Ovary (tissue), 9 donors: ENCODE results near the gene MRPS5. TPM values are rescaled to one million over a fixed set of nuclear protein-coding genes. Genes with fewer than 3 reads are reported as not detected.

Source experiments
- DNase-seq, 5 donors: peaks; one replicate each; pipeline ENCODE4 v3.0.0-alpha.2; 2019 to 2020
- H3K27ac ChIP-seq, 2 donors: fragments of 200-600 bp; one replicate each; pipeline versions ENCODE4 v1.5.1 to v1.8.0; 2019 to 2022
- H3K27me3 ChIP-seq: fragments of 200-600 bp; one replicate; pipeline ENCODE4 v1.8.0; 2022
- H3K36me3 ChIP-seq: fragments of 200-600 bp; sonication (generic); one replicate; pipeline ENCODE4 v1.5.1; 2019
- H3K4me1 ChIP-seq: one replicate; pipeline ENCODE4 v1.8.1; 2013; ENCODE audit warnings: mild to moderate bottlenecking, moderate library complexity; ENCODE audit not compliant: insufficient read depth
- H3K4me3 ChIP-seq: fragments of 200-600 bp; sonication (generic); one replicate; pipeline ENCODE4 v1.5.1; 2017
- H3K9me3 ChIP-seq, 2 donors: fragments of 200-600 bp in 1 of 2; sonication (generic) in 1 of 2; one replicate each; pipeline versions ENCODE4 v1.5.1 to v1.8.1; 2013 to 2019; ENCODE audit warnings: mild to moderate bottlenecking in 1 of 2, moderate library complexity in 1 of 2
- CTCF ChIP-seq, 3 donors: fragments of 450-650 bp in 2 of 3; fragments of 200-600 bp in 1 of 3; IDR thresholded peaks; one replicate each; pipeline versions ENCODE4 v1.5.1 to v1.8.0; 2016 to 2022; ENCODE audit warnings: antibody characterized with exemption in 3 of 3, mild to moderate bottlenecking in 1 of 3
- EP300 ChIP-seq: sonication (generic); formaldehyde crosslinking; IDR thresholded peaks from one replicate; pipeline ENCODE4 v1.6.1; 2017; ENCODE audit warnings: antibody characterized with exemption
- POLR2A ChIP-seq: fragments of 450-650 bp; IDR thresholded peaks from one replicate; pipeline ENCODE4 v1.6.1; 2017; ENCODE audit warnings: antibody characterized with exemption, mild to moderate bottlenecking, moderate library complexity
- WGBS, 3 donors: extraction: QIAGEN DNeasy Blood & Tissue Kit in 1 of 3; methylation state at CpG; one replicate each; pipeline versions ENCODE4 v1.1.5 to v1.1.7; 2013 to 2017; 5-methylcytosine and 5-hydroxymethylcytosine counted together
- intact Hi-C, 4 donors: fragments of 100-400 bp; cut with DNase I; formaldehyde crosslinking; loops; one replicate each; pipeline versions ENCODE4 v1.11.0 to v1.15.1; 2022 to 2023
- polyA plus RNA-seq, 2 donors: library from polyadenylated mRNA; stranded (reverse); fragments of 200-250 nt in 1 of 2; fragments of 350-450 nt in 1 of 2; fragmentation: Illumina TruSeq in 1 of 2; extraction: RNeasy Lipid Tissue Mini Kit (QIAGEN cat#74804) in 1 of 2; gene quantifications; one replicate each; pipeline ENCODE4 v1.2.3, GENCODE V29; 2013 to 2014
- total RNA-seq, 7 donors: library from RNA; depleted of rRNA in 2 of 7; stranded (reverse); fragments of >200 nt in 2 of 7; fragmentation: NEBNext Ultra II Directional in 3 of 7; extraction: Animal tissue kit (Norgen Biotek cat#: 25700) in 3 of 7; gene quantifications; one replicate each; pipeline versions ENCODE4 v1.1.0 to v1.2.4, GENCODE V29; 2016 to 2023
- donor health status: DM: no; HTN: no; CAD: no; lungs with moderate emphysema.
- donor health status: DM: no; HTN: no; CAD: no.
- donor health status: Bipolar disorder and iron deficiency.
- donor health status: DM: yes; HTN: yes; CAD: no.
- donor health status: DM: no; HTN: no; CAD: no.
- donor health status: DM: yes; HTN: yes; CAD: no.

Gene MRPS5
- total and polyA plus RNA-seq, 9 donors, result 32.4 to 62.9 (median 39.7) TPM

- 88 to 93% (median 92%) methylated on average over 1 of the region's 1 CpG for WGBS, 3 donors
- Histone ChIP-seq H3K27me3 (no peaks in the 10 kb centered on the region), H3K9me3 (no peaks in the 10 kb centered on the region), H3K4me3 (no peak overlapping the region), H3K36me3 (no peaks in the 10 kb centered on the region), H3K27ac (no peak overlapping the region), H3K4me1 (no peaks in the 10 kb centered on the region)
- intact Hi-C loops, result no loop called here
- no peak for DNase-seq
- TF ChIP-seq CTCF (IDR thresholded peaks at IDR 0.05) (no peak), EP300 (no peak), POLR2A (no peak)
Observed at GRCh38 chr2:95061119-95061512, 60.5 kb downstream of the MRPS5 start.

GRCh38 chr2:95060446-95061118 lies 61.0 kb downstream of the MRPS5 start:
- Histone ChIP-seq H3K36me3 (no peaks in the 10 kb centered on the region), H3K4me1 (no peaks in the 10 kb centered on the region), H3K9me3 (no peaks in the 10 kb centered on the region), H3K27me3 (no peaks in the 10 kb centered on the region), H3K4me3 (no peak overlapping the region), H3K27ac (no peak overlapping the region)
- intact Hi-C loops, result no loop called here
- 73 to 79% (median 75%) methylated on average over 17 of the region's 17 CpGs for WGBS, 3 donors
- no peak for TF ChIP-seq EP300
- TF ChIP-seq CTCF (IDR thresholded peaks at IDR 0.05), result no peak
- TF ChIP-seq POLR2A, result no peak
- DNase-seq, result no peak

GRCh38 chr2:95059656-95060370 lies 61.8 kb downstream of the MRPS5 start:
- Histone ChIP-seq H3K9me3 (no peaks in the 10 kb centered on the region), H3K36me3 (no peaks in the 10 kb centered on the region), H3K4me1 (no peaks in the 10 kb centered on the region), H3K4me3 (no peak overlapping the region), H3K27ac (no peak overlapping the region), H3K27me3 (no peaks in the 10 kb centered on the region)
- TF ChIP-seq POLR2A, result no peak
- no peak for TF ChIP-seq EP300
- no peak for DNase-seq
- WGBS, 3 donors, result 75 to 83% (median 83%) methylated on average over 12 of the region's 12 CpGs
- intact Hi-C loops, result no loop called here

GRCh38 chr2:95058989-95059641 lies 62.5 kb downstream of the MRPS5 start:
- no peaks in the 10 kb centered on the region for H3K36me3 ChIP-seq
- intact Hi-C loops, result no loop called here
- H3K27me3 ChIP-seq, result no peaks in the 10 kb centered on the region
- WGBS, 3 donors, result 45 to 59% (median 46%) methylated on average over 11 of the region's 11 CpGs
- TF ChIP-seq CTCF (IDR thresholded peaks at IDR 0.05) (no peak), POLR2A (no peak), EP300 (no peak)
- no peak overlapping the region for H3K27ac ChIP-seq
- no peaks in the 10 kb centered on the region for H3K4me1 ChIP-seq
- H3K4me3 ChIP-seq, result no peak overlapping the region
- no peaks in the 10 kb centered on the region for H3K9me3 ChIP-seq
- DNase-seq, result no peak
